HEK293 (cell line): ENCODE measurements around the gene ADAMTSL5.
A peak's percentile ranks its signal among the peaks of the same experiment; 100 is the strongest.

Experiments used
- SETDB1 ChIP-seq: IDR thresholded peaks from one replicate; pipeline ENCODE4 v1.6.1; 2017; ENCODE audit warnings: mild to moderate bottlenecking, low read length, moderate library complexity, mixed read lengths; ENCODE audit not compliant: insufficient read length
- ZNF114 ChIP-seq: fragments of 450-650 bp; formaldehyde crosslinking; IDR thresholded peaks from 2 replicates; pipeline ENCODE4 v1.5.0; 2017; ENCODE audit warnings: missing biosample characterization, missing genetic modification characterization
- ZNF121 ChIP-seq: fragments of 450-650 bp; formaldehyde crosslinking; IDR thresholded peaks from 2 replicates; pipeline ENCODE4 v1.5.1; 2016; ENCODE audit warnings: missing biosample characterization, missing genetic modification characterization
- TF ChIP-seq, protein P1 (sequence below): fragments of 450-650 bp; formaldehyde crosslinking; IDR thresholded peaks from 2 replicates; pipeline ENCODE4 v1.5.1; 2016; ENCODE audit warnings: missing biosample characterization, missing genetic modification characterization
- TF ChIP-seq, protein P2 (sequence below): fragments of 450-650 bp; formaldehyde crosslinking; IDR thresholded peaks from 2 replicates; pipeline ENCODE4 v1.5.1; 2016; ENCODE audit warnings: missing biosample characterization, missing genetic modification characterization, borderline replicate concordance

GRCh38 chr19:1503089-1503924 is 9.5 kb downstream of the ADAMTSL5 start:
- TF ChIP-seq ZNF121 (tag by site-specific recombination) (no peak), SETDB1 (no peak), ZNF114 (tag by site-specific recombination) (no peak)
- TF ChIP-seq, protein P1, sequence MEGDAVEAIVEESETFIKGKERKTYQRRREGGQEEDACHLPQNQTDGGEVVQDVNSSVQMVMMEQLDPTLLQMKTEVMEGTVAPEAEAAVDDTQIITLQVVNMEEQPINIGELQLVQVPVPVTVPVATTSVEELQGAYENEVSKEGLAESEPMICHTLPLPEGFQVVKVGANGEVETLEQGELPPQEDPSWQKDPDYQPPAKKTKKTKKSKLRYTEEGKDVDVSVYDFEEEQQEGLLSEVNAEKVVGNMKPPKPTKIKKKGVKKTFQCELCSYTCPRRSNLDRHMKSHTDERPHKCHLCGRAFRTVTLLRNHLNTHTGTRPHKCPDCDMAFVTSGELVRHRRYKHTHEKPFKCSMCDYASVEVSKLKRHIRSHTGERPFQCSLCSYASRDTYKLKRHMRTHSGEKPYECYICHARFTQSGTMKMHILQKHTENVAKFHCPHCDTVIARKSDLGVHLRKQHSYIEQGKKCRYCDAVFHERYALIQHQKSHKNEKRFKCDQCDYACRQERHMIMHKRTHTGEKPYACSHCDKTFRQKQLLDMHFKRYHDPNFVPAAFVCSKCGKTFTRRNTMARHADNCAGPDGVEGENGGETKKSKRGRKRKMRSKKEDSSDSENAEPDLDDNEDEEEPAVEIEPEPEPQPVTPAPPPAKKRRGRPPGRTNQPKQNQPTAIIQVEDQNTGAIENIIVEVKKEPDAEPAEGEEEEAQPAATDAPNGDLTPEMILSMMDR (tag by site-specific recombination) = peak; percentile 95
- TF ChIP-seq, protein P2, sequence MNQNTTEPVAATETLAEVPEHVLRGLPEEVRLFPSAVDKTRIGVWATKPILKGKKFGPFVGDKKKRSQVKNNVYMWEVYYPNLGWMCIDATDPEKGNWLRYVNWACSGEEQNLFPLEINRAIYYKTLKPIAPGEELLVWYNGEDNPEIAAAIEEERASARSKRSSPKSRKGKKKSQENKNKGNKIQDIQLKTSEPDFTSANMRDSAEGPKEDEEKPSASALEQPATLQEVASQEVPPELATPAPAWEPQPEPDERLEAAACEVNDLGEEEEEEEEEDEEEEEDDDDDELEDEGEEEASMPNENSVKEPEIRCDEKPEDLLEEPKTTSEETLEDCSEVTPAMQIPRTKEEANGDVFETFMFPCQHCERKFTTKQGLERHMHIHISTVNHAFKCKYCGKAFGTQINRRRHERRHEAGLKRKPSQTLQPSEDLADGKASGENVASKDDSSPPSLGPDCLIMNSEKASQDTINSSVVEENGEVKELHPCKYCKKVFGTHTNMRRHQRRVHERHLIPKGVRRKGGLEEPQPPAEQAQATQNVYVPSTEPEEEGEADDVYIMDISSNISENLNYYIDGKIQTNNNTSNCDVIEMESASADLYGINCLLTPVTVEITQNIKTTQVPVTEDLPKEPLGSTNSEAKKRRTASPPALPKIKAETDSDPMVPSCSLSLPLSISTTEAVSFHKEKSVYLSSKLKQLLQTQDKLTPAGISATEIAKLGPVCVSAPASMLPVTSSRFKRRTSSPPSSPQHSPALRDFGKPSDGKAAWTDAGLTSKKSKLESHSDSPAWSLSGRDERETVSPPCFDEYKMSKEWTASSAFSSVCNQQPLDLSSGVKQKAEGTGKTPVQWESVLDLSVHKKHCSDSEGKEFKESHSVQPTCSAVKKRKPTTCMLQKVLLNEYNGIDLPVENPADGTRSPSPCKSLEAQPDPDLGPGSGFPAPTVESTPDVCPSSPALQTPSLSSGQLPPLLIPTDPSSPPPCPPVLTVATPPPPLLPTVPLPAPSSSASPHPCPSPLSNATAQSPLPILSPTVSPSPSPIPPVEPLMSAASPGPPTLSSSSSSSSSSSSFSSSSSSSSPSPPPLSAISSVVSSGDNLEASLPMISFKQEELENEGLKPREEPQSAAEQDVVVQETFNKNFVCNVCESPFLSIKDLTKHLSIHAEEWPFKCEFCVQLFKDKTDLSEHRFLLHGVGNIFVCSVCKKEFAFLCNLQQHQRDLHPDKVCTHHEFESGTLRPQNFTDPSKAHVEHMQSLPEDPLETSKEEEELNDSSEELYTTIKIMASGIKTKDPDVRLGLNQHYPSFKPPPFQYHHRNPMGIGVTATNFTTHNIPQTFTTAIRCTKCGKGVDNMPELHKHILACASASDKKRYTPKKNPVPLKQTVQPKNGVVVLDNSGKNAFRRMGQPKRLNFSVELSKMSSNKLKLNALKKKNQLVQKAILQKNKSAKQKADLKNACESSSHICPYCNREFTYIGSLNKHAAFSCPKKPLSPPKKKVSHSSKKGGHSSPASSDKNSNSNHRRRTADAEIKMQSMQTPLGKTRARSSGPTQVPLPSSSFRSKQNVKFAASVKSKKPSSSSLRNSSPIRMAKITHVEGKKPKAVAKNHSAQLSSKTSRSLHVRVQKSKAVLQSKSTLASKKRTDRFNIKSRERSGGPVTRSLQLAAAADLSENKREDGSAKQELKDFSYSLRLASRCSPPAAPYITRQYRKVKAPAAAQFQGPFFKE (tag by site-specific recombination) = no peak
